Measurements from ENCODE around the gene GGT6.

DNA sequence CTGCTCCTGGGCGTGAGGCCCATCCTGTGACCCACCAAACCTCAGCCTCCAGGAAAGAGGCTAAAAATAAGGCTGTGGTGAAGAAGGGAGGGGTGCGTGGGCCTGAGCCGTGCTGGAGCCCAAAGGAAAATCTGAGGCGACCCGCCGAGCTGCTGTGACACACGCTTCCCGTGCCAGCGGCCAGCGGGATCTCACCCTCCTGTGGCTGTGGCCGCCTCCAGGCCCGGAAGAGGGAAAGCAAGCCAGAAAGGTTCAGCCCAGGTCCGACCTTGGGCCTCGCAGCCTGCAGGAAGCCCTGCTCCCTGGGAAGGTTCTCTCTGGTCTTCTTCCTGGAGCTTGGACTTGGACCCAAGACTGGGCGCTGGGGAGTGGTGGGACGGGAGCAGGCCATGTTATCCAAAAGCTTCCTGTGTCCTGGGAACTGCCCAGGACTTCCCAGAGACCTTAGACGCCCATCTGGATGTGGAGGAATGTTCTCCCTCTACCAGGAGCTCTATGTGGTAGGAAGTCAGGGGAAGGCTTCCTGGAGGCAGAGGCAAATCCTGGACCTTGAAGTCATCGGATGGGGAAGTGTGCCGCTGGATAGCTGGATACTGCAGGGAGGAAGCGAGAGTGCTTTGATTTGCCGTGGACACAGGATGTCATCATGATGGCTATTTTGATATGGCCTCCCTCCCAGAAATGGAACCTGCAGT, 50.3 kb downstream of the GGT6 start:
- TF ChIP-seq, protein P1, sequence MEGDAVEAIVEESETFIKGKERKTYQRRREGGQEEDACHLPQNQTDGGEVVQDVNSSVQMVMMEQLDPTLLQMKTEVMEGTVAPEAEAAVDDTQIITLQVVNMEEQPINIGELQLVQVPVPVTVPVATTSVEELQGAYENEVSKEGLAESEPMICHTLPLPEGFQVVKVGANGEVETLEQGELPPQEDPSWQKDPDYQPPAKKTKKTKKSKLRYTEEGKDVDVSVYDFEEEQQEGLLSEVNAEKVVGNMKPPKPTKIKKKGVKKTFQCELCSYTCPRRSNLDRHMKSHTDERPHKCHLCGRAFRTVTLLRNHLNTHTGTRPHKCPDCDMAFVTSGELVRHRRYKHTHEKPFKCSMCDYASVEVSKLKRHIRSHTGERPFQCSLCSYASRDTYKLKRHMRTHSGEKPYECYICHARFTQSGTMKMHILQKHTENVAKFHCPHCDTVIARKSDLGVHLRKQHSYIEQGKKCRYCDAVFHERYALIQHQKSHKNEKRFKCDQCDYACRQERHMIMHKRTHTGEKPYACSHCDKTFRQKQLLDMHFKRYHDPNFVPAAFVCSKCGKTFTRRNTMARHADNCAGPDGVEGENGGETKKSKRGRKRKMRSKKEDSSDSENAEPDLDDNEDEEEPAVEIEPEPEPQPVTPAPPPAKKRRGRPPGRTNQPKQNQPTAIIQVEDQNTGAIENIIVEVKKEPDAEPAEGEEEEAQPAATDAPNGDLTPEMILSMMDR (IDR thresholded peaks at IDR 0.05; ENCODE audit: insufficient read depth, low read length), result no peak
- no peak for TF ChIP-seq POLR2AphosphoS5 (IDR thresholded peaks at IDR 0.05; ENCODE audit: low read depth)

Data from HL-60 (cell line).